Keratinocyte (primary cell): ENCODE measurements around the gene ARFGEF3. TPM values are rescaled to one million over a fixed set of nuclear protein-coding genes. Genes with fewer than 3 reads are reported as not detected.

Experiments used
- DNase-seq: peaks from one replicate; pipeline ENCODE4 v3.0.0-alpha.2; 2011; ENCODE audit warnings: low read depth, missing footprints, low spot score
- FAIRE-seq: peaks from 2 replicates; lab custom pipeline; 2011; peaks lifted over from hg19 to GRCh38; lab: Jason Lieb, UNC
- H2AFZ ChIP-seq: 2 replicates; pipeline ENCODE4 v1.6.0; 2012; ENCODE audit warnings: low read length, control low read depth, inconsistent platforms; ENCODE audit not compliant: control insufficient read depth
- H3K27ac ChIP-seq: 2 replicates; pipeline ENCODE4 v1.5.1; 2011; ENCODE audit warnings: low read length; ENCODE audit not compliant: control insufficient read depth, insufficient read depth
- H3K27me3 ChIP-seq: 3 replicates; pipeline ENCODE4 v1.6.0; 2011; ENCODE audit warnings: low read length; ENCODE audit not compliant: control insufficient read depth, insufficient read depth; ENCODE audit errors: extremely low read depth
- H3K36me3 ChIP-seq, 2 experiments: 2 replicates in 1 of 2; 3 replicates in 1 of 2; pipeline ENCODE4 v1.5.1; 2011; ENCODE audit warnings: low read length in 2 of 2, mild to moderate bottlenecking in 1 of 2; ENCODE audit not compliant: control insufficient read depth in 2 of 2, insufficient read depth in 2 of 2; ENCODE audit errors: extremely low read depth in 1 of 2
- H3K4me1 ChIP-seq: 3 replicates; pipeline ENCODE4 v1.5.1; 2011; ENCODE audit warnings: low read length; ENCODE audit not compliant: control insufficient read depth, insufficient read depth; ENCODE audit errors: extremely low read depth
- H3K4me2 ChIP-seq: 3 replicates; pipeline ENCODE4 v1.6.0; 2011; ENCODE audit warnings: low read depth, low read length; ENCODE audit not compliant: control insufficient read depth, insufficient read depth; ENCODE audit errors: extremely low read depth
- H3K4me3 ChIP-seq, 3 experiments: fragments of 200-600 bp in 1 of 3; sonication (generic) in 1 of 3; 2 replicates in 2 of 3; 3 replicates in 1 of 3; pipeline ENCODE4 v1.5.1; 2011 to 2016; ENCODE audit warnings: low read length in 3 of 3, mild to moderate bottlenecking in 3 of 3, control low read depth in 2 of 3, inconsistent platforms in 1 of 3, low read depth in 1 of 3, mixed read lengths in 1 of 3, mixed run types in 1 of 3, moderate library complexity in 1 of 3; ENCODE audit not compliant: control insufficient read depth in 2 of 3, insufficient read depth in 2 of 3; ENCODE audit errors: extremely low read depth in 1 of 3
- H3K79me2 ChIP-seq: 2 replicates; pipeline ENCODE4 v1.6.0; 2012; ENCODE audit warnings: low read length; ENCODE audit not compliant: control insufficient read depth, insufficient read depth
- H3K9ac ChIP-seq: 3 replicates; pipeline ENCODE4 v1.6.0; 2011; ENCODE audit warnings: low read length; ENCODE audit not compliant: control insufficient read depth, insufficient read depth; ENCODE audit errors: extremely low read depth
- H3K9me1 ChIP-seq: 3 replicates; pipeline ENCODE4 v1.6.0; 2011; ENCODE audit warnings: low read length; ENCODE audit not compliant: control insufficient read depth, insufficient read depth; ENCODE audit errors: extremely low read depth
- H3K9me3 ChIP-seq: 2 replicates; pipeline ENCODE4 v1.5.1; 2012; ENCODE audit warnings: low read depth, low read length; ENCODE audit not compliant: control insufficient read depth
- H4K20me1 ChIP-seq: 3 replicates; pipeline ENCODE4 v1.6.0; 2011; ENCODE audit warnings: low read length; ENCODE audit not compliant: control insufficient read depth, insufficient read depth; ENCODE audit errors: extremely low read depth
- CTCF ChIP-seq, 3 experiments: IDR thresholded peaks in 1 of 3; conservative IDR thresholded peaks in 1 of 3; optimal IDR thresholded peaks in 1 of 3; 2 replicates in 2 of 3; 3 replicates in 1 of 3; pipeline versions ENCODE3 to v1.5.1; 2011; ENCODE audit warnings: low read length in 3 of 3, mild to moderate bottlenecking in 3 of 3, moderate library complexity in 2 of 3, control low read depth in 1 of 3, inconsistent platforms in 1 of 3; ENCODE audit not compliant: insufficient read depth in 2 of 3; ENCODE audit errors: extremely low read depth in 1 of 3
- EZH2 ChIP-seq: IDR thresholded peaks from one replicate; pipeline ENCODE4 v1.6.1; 2012; ENCODE audit warnings: inconsistent platforms, mild to moderate bottlenecking, low read length, moderate library complexity
- dilution Hi-C: fragments of 300-500 bp; cut with MboI; formaldehyde crosslinking; loops from one replicate; pipeline ENCODE4 v1.7.0; 2020; ENCODE audit warnings: low sequenced_read_pairs; ENCODE audit not compliant: extremely low pct_ligation_motif_present
- polyA plus RNA-seq, 5 experiments: library from polyadenylated mRNA; depleted of rRNA in 3 of 5; stranded (reverse) in 3 of 5; stranded (forward) in 1 of 5; unstranded in 1 of 5; fragments of >200 nt; gene quantifications; 1 replicate in 1 of 5; 2 replicates in 3 of 5; 3 replicates in 1 of 5; pipeline versions ENCODE4 v1.2.1 to v1.2.3, GENCODE V29; 2011 to 2012; ENCODE audit warnings: missing spikeins in 2 of 5, low read depth in 1 of 5, low replicate concordance in 1 of 5

Gene ARFGEF3
- polyA plus RNA-seq, 1 donor (not counting 4 experiments of a cell fraction or from before 2014, with no cell fraction given) = 0.09 TPM

GRCh38 chr6:138229663-138230179 is 68.0 kb downstream of the ARFGEF3 start:
- no peaks in the 10 kb centered on the region for H3K79me2 ChIP-seq
- no peak overlapping the region for H3K4me3 ChIP-seq
- H3K9me1 ChIP-seq = no peaks in the 10 kb centered on the region
- H3K36me3 ChIP-seq = no peaks in the 10 kb centered on the region
- no peak overlapping the region for H3K27ac ChIP-seq
- no peaks in the 10 kb centered on the region for H4K20me1 ChIP-seq
- H3K4me1 ChIP-seq = no peaks in the 10 kb centered on the region
- DNase-seq = no peak
- H3K27me3 ChIP-seq = no peaks in the 10 kb centered on the region
- no peak overlapping the region for H3K4me2 ChIP-seq
- no peak for FAIRE-seq
- no peaks in the 10 kb centered on the region for H3K9me3 ChIP-seq
- H3K9ac ChIP-seq = no peak overlapping the region
- TF ChIP-seq EZH2 (no peak), CTCF (optimal IDR thresholded peaks at IDR 0.05 in 1 of 3, IDR thresholded peaks at IDR 0.05 in 1 of 3, conservative IDR thresholded peaks at IDR 0.05 in 1 of 3; ENCODE audit: extremely low read depth in 1 of 3, insufficient read depth in 2 of 3, low read length in 3 of 3) (no peak)
- dilution Hi-C loops = no loop called here
- H2AFZ ChIP-seq = no peak overlapping the region

GRCh38 chr6:138230221-138230620 is 68.5 kb downstream of the ARFGEF3 start:
- Histone ChIP-seq H4K20me1 (no peaks in the 10 kb centered on the region), H3K9ac (no peak overlapping the region), H3K4me2 (no peak overlapping the region), H3K36me3 (no peaks in the 10 kb centered on the region), H3K9me1 (no peaks in the 10 kb centered on the region), H3K27ac (no peak overlapping the region), H3K27me3 (no peaks in the 10 kb centered on the region), H3K9me3 (no peaks in the 10 kb centered on the region), H3K79me2 (no peaks in the 10 kb centered on the region), H2AFZ (no peak overlapping the region), H3K4me1 (no peaks in the 10 kb centered on the region), H3K4me3 (no peak overlapping the region)
- TF ChIP-seq CTCF (optimal IDR thresholded peaks at IDR 0.05 in 1 of 3, IDR thresholded peaks at IDR 0.05 in 1 of 3, conservative IDR thresholded peaks at IDR 0.05 in 1 of 3; ENCODE audit: extremely low read depth in 1 of 3, insufficient read depth in 2 of 3, low read length in 3 of 3) = no peak
- TF ChIP-seq EZH2 = no peak
- dilution Hi-C loops = no loop called here
- DNase-seq (no peak), FAIRE-seq (no peak)
